ENCODE data around the gene RIC3.

Gene RIC3

GRCh38 chr11:8102296-8102915 is 66.4 kb downstream of the RIC3 start:
- DNase-seq = no peak

GRCh38 chr11:8101421-8101820 is 67.4 kb downstream of the RIC3 start:
- DNase-seq = no peak

GRCh38 chr11:8100605-8101004 is 68.2 kb downstream of the RIC3 start:
- DNase-seq = no peak

- DNase-seq = no peak
Measured at GRCh38 chr11:8100158-8100557, 68.7 kb downstream of the RIC3 start.

GRCh38 chr11:8099291-8099899 is 69.4 kb downstream of the RIC3 start:
- DNase-seq = peak; percentile 77

- no peak for DNase-seq
Measured at GRCh38 chr11:8098879-8099278, 69.9 kb downstream of the RIC3 start.

GRCh38 chr11:8098361-8098760 is 70.5 kb downstream of the RIC3 start:
- no peak for DNase-seq

- DNase-seq = no peak
Measured at GRCh38 chr11:8097926-8098325, 70.9 kb downstream of the RIC3 start.

GRCh38 chr11:8097468-8097867 is 71.4 kb downstream of the RIC3 start:
- DNase-seq = no peak

GRCh38 chr11:8097062-8097461 is 71.8 kb downstream of the RIC3 start:
- DNase-seq = no peak

- DNase-seq = no peak
Measured at GRCh38 chr11:8096575-8096974, 72.2 kb downstream of the RIC3 start.

GRCh38 chr11:8095806-8096522 is 72.9 kb downstream of the RIC3 start:
- DNase-seq = no peak

GRCh38 chr11:8095371-8095770 is 73.5 kb downstream of the RIC3 start:
- no peak for DNase-seq

GRCh38 chr11:8094656-8095055 is 74.2 kb downstream of the RIC3 start:
- no peak for DNase-seq

GRCh38 chr11:8093931-8094575 is 74.8 kb downstream of the RIC3 start:
- DNase-seq = no peak

GRCh38 chr11:8092587-8093424 is 76.0 kb downstream of the RIC3 start:
- peak; percentile 34 for DNase-seq

- DNase-seq = no peak
Measured at GRCh38 chr11:8091721-8092120, 77.1 kb downstream of the RIC3 start.

GRCh38 chr11:8090756-8091155 is 78.1 kb downstream of the RIC3 start:
- DNase-seq = peak; percentile 33

GRCh38 chr11:8089791-8090510 is 78.9 kb downstream of the RIC3 start:
- DNase-seq = no peak

- no peak for DNase-seq
Measured at GRCh38 chr11:8087756-8088155, 81.1 kb downstream of the RIC3 start.

- no peak for DNase-seq
Measured at GRCh38 chr11:8087185-8087584, 81.6 kb downstream of the RIC3 start.

GRCh38 chr11:8086571-8086970 is 82.3 kb downstream of the RIC3 start:
- DNase-seq = no peak
